GM23338 (cell line): ENCODE results near the gene GPR32. TPM values are rescaled to one million over a fixed set of nuclear protein-coding genes. Genes with fewer than 3 reads are reported as not detected.

Source experiments
- ATAC-seq: fragments of 200-7000 bp; cut with Tn5 transposase; 3 replicates; pipeline ENCODE4 v1.9.1; 2020
- DNase-seq: peaks from one replicate; pipeline ENCODE4 v3.0.0-alpha.2; 2015; ENCODE audit warnings: low spot score
- H2AFZ ChIP-seq: fragments of 200-600 bp; sonication (generic); 2 replicates; pipeline ENCODE4 v1.8.0; 2016; ENCODE audit warnings: antibody characterized with exemption, mild to moderate bottlenecking, moderate library complexity
- H3F3A ChIP-seq: fragments of 200-600 bp; sonication (generic); replicated peaks from 2 replicates; pipeline ENCODE4 v1.8.0; 2017; ENCODE audit warnings: antibody characterized with exemption, mixed run types, low read depth
- H3K27ac ChIP-seq: fragments of 200-600 bp; sonication (generic); 2 replicates; pipeline ENCODE4 v1.6.1; 2016; ENCODE audit warnings: low read depth
- H3K27me3 ChIP-seq: fragments of 200-600 bp; sonication (generic); 2 replicates; pipeline ENCODE4 v1.8.0; 2016; ENCODE audit warnings: mild to moderate bottlenecking, mixed run types, moderate library complexity; ENCODE audit not compliant: insufficient read depth
- H3K36me3 ChIP-seq: fragments of 200-600 bp; sonication (generic); 2 replicates; pipeline ENCODE4 v1.8.0; 2016; ENCODE audit warnings: mild to moderate bottlenecking; ENCODE audit not compliant: insufficient read depth
- H3K4me1 ChIP-seq: fragments of 200-600 bp; sonication (generic); 2 replicates; pipeline ENCODE4 v1.8.0; 2016; ENCODE audit warnings: mild to moderate bottlenecking, moderate library complexity; ENCODE audit not compliant: insufficient read depth
- H3K4me2 ChIP-seq: fragments of 200-600 bp; sonication (generic); 2 replicates; pipeline ENCODE4 v1.7.1; 2017; ENCODE audit warnings: mixed run types
- H3K4me3 ChIP-seq: fragments of 200-600 bp; sonication (generic); 2 replicates; pipeline ENCODE4 v1.6.1; 2016; ENCODE audit warnings: mixed run types
- H3K79me2 ChIP-seq: fragments of 200-600 bp; sonication (generic); replicated peaks from 2 replicates; pipeline ENCODE4 v1.8.0; 2017; ENCODE audit warnings: mild to moderate bottlenecking; ENCODE audit not compliant: insufficient read depth
- H3K9me2 ChIP-seq: fragments of 200-600 bp; sonication (generic); 2 replicates; pipeline ENCODE4 v1.8.0; 2017; ENCODE audit not compliant: insufficient read depth
- H4K20me1 ChIP-seq: fragments of 200-600 bp; sonication (generic); replicated peaks from 2 replicates; pipeline ENCODE4 v1.8.0; 2017; ENCODE audit warnings: mild to moderate bottlenecking; ENCODE audit not compliant: insufficient read depth
- H3K27ac Mint-ChIP-seq: 2 replicates; pipeline ENCODE4 v1.8.0; 2020; ENCODE audit warnings: inconsistent platforms, mild to moderate bottlenecking, moderate library complexity, mixed read lengths
- H3K27me3 Mint-ChIP-seq: 3 replicates; pipeline ENCODE4 v1.8.0; 2022; ENCODE audit warnings: low read depth, mild to moderate bottlenecking, moderate library complexity, mixed read lengths, inconsistent platforms; ENCODE audit not compliant: insufficient read depth, poor library complexity
- H3K36me3 Mint-ChIP-seq: 3 replicates; pipeline ENCODE4 v1.8.0; 2021; ENCODE audit warnings: low read depth, mild to moderate bottlenecking, inconsistent platforms, moderate library complexity, mixed read lengths
- H3K4me1 Mint-ChIP-seq: 3 replicates; pipeline ENCODE4 v1.8.0; 2020; ENCODE audit warnings: mild to moderate bottlenecking, inconsistent platforms, mixed read lengths
- H3K4me3 Mint-ChIP-seq: 3 replicates; pipeline ENCODE4 v1.8.0; 2021; ENCODE audit warnings: moderate library complexity, mild to moderate bottlenecking, inconsistent platforms, mixed read lengths
- H3K9me3 Mint-ChIP-seq: 3 replicates; pipeline ENCODE4 v1.8.0; 2020; ENCODE audit warnings: moderate library complexity, mild to moderate bottlenecking, inconsistent platforms, mixed read lengths
- CTCF ChIP-seq, 2 experiments: fragments of 200-600 bp in 1 of 2; sonication (generic) in 1 of 2; conservative IDR thresholded peaks; 2 replicates each; pipeline versions ENCODE4 v1.5.1 to v1.6.1; 2016 to 2017; ENCODE audit warnings: antibody characterized with exemption in 2 of 2, low read depth in 2 of 2, mild to moderate bottlenecking in 2 of 2, moderate library complexity in 1 of 2
- ETS1 ChIP-seq: IDR thresholded peaks from 2 replicates; pipeline ENCODE4 v1.6.1; 2016; ENCODE audit warnings: antibody characterized with exemption
- EZH2phosphoT487 ChIP-seq: fragments of 200-600 bp; sonication (generic); IDR thresholded peaks from one replicate; pipeline ENCODE4 v1.8.1; 2018; ENCODE audit warnings: antibody characterized with exemption; ENCODE audit not compliant: unreplicated experiment
- JUNB ChIP-seq: IDR thresholded peaks from one replicate; pipeline ENCODE4 v1.6.1; 2016; ENCODE audit warnings: antibody characterized with exemption; ENCODE audit not compliant: unreplicated experiment
- NANOG ChIP-seq: IDR thresholded peaks from 2 replicates; pipeline ENCODE4 v1.6.1; 2016; ENCODE audit warnings: antibody characterized with exemption, borderline replicate concordance
- POLR2AphosphoS5 ChIP-seq: IDR thresholded peaks from 2 replicates; pipeline ENCODE4 v1.6.1; 2016; ENCODE audit warnings: antibody characterized with exemption, low read depth
- REST ChIP-seq: IDR thresholded peaks from one replicate; pipeline ENCODE4 v1.6.1; 2018; ENCODE audit warnings: antibody characterized with exemption; ENCODE audit not compliant: unreplicated experiment
- STAT1 ChIP-seq: IDR thresholded peaks from one replicate; pipeline ENCODE4 v1.6.1; 2016; ENCODE audit warnings: antibody characterized with exemption; ENCODE audit not compliant: unreplicated experiment
- ZNF114 ChIP-seq: fragments of 250-450 bp; sonication (Bioruptor Pico); IDR thresholded peaks from 2 replicates; pipeline ENCODE4 v1.5.0; 2020; ENCODE audit warnings: mild to moderate bottlenecking, moderate library complexity
- ZNF331 ChIP-seq: fragments of 250-450 bp; sonication (Bioruptor Pico); IDR thresholded peaks from 2 replicates; pipeline ENCODE4 v1.5.0; 2020; ENCODE audit warnings: low read depth, mild to moderate bottlenecking, moderate library complexity
- polyA plus RNA-seq: library from polyadenylated mRNA; unstranded; fragments of >200 nt; fragmentation: Nextera tagmentation; extraction: Ambion mirVana; gene quantifications from 2 replicates; pipeline ENCODE4 v1.2.1, GENCODE V29; 2016
- total RNA-seq: library from RNA; depleted of rRNA; stranded (reverse); fragments of >200 nt; shearing (Covaris generic); gene quantifications from 2 replicates; pipeline ENCODE4 v1.2.3, GENCODE V29; 2014

GPR32 gene
- total and polyA plus RNA-seq, 2 experiments from 2014 or later: not detected

GRCh38 chr19:50770888-50771287, 624 bp downstream of the GPR32 start (continued):
- no peak for TF ChIP-seq STAT1
- TF ChIP-seq EZH2phosphoT487: no peak
- no peak for TF ChIP-seq ZNF331
- no peak for TF ChIP-seq POLR2AphosphoS5
- no peak for TF ChIP-seq ETS1
- no peak for TF ChIP-seq REST
- TF ChIP-seq NANOG: no peak
- TF ChIP-seq CTCF (conservative IDR thresholded peaks at IDR 0.05; ENCODE audit: low read depth in 2 of 2): no peak

GRCh38 chr19:50772476-50772875, 2.2 kb downstream of the GPR32 start:
- Histone ChIP-seq H3K4me2 (no peak overlapping the region), H3F3A (no peaks in the 10 kb centered on the region; the same call in 1 of the 2 replicates), H3K36me3 (no peaks in the 10 kb centered on the region), H4K20me1 (no peaks in the 10 kb centered on the region), H3K79me2 (no peaks in the 10 kb centered on the region), H3K4me3 (no peak overlapping the region), H2AFZ (no peak overlapping the region), H3K4me1 (peaks cover 3% of the 10 kb centered on the region), H3K9me2 (no peaks in the 10 kb centered on the region), H3K27me3 (peaks cover 39% of the 10 kb centered on the region), H3K27ac (no peak overlapping the region)
- Mint-ChIP-seq H3K36me3 (peaks cover 25% of the 10 kb centered on the region), H3K27me3 (peaks cover 6% of the 10 kb centered on the region), H3K9me3 (peaks cover 95% of the 10 kb centered on the region), H3K4me3 (no peak overlapping the region), H3K4me1 (no peaks in the 10 kb centered on the region), H3K27ac (no peak overlapping the region)
- no peak for ATAC-seq
- peak; percentile 68 for DNase-seq
- TF ChIP-seq JUNB (no peak), CTCF (conservative IDR thresholded peaks at IDR 0.05; ENCODE audit: low read depth in 2 of 2) (no peak), ETS1 (no peak), EZH2phosphoT487 (no peak), REST (no peak), ZNF331 (no peak), ZNF114 (CRISPR knock-in tag) (no peak)
